Activated naive CD4-positive, alpha-beta T cell treated with anti-CD3 and anti-CD28 coated beads, Interleukin-2, amount 50 U/mL, for 24 hours (primary cell): ENCODE results near the gene GMDS.

ENCODE experiments used
- H3K27ac Mint-ChIP-seq: one replicate; pipeline ENCODE4 v1.8.0; 2021; ENCODE audit warnings: mild to moderate bottlenecking, mixed read lengths
- H3K27me3 Mint-ChIP-seq: one replicate; pipeline ENCODE4 v1.8.0; 2021; ENCODE audit warnings: mixed read lengths
- H3K36me3 Mint-ChIP-seq: one replicate; pipeline ENCODE4 v1.8.0; 2021; ENCODE audit warnings: mixed read lengths
- H3K4me1 Mint-ChIP-seq: one replicate; pipeline ENCODE4 v1.8.0; 2021; ENCODE audit warnings: mixed read lengths
- H3K4me3 Mint-ChIP-seq: one replicate; pipeline ENCODE4 v1.8.0; 2021; ENCODE audit warnings: mild to moderate bottlenecking, mixed read lengths
- H3K9me3 Mint-ChIP-seq: one replicate; pipeline ENCODE4 v1.8.0; 2021; ENCODE audit warnings: mixed read lengths

GMDS gene

DNA sequence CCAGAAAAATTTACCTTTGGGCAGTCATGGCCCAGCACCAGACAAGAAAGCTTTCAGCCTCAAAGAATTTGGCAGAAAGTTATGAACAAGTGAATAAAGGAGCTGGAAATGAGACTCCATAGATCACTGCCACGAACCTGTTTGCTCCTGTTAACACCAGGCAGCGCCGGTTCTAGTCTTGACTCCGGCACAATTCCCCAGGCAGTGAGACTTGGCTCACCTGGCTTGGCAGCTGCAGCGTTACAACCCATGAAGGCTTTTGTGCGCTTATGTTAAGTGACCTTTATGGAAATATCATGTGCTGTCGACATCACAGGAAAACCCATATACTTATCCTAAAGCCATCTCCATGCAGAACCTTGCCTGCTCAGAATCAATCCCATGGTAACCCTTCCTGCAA, 657.9 kb downstream of the GMDS start:
- Mint-ChIP-seq H3K27me3 (peaks cover 2% of the 10 kb centered on the region), H3K4me1 (no peaks in the 10 kb centered on the region), H3K9me3 (no peaks in the 10 kb centered on the region), H3K4me3 (no peak overlapping the region), H3K27ac (no peak overlapping the region), H3K36me3 (no peaks in the 10 kb centered on the region)

DNA sequence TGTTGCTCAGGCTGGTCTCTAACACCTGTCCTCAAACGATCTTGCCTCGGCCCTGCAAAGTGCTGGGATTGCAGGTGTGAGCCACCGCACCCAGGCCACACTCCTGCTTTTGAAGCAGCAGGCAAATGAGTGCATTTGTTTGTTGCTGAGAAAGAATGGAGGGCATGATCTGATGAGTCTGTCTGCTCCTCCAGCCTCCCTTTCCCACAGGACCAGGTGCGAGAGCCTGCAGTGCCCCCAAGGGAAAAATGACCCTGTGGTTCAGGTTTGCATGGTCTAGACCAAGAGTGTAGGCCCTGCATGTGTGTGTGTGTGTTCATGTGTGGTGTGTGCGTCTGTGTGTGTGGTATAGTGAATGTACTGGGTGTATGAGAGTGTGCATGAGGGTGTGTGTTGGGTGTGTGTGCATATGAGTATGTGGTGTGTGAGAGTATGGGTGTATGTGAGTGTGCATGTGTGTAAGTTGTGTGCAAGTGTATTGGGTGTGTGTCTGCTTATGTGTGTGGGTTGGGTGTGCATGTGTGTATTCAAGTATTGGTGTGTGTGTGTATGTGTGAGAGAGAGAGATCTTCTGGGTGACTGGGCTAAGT, 658.4 kb downstream of the GMDS start:
- Mint-ChIP-seq H3K9me3 (no peaks in the 10 kb centered on the region), H3K27me3 (peaks cover 2% of the 10 kb centered on the region), H3K4me3 (no peak overlapping the region), H3K4me1 (no peaks in the 10 kb centered on the region), H3K27ac (no peak overlapping the region), H3K36me3 (no peaks in the 10 kb centered on the region)

DNA sequence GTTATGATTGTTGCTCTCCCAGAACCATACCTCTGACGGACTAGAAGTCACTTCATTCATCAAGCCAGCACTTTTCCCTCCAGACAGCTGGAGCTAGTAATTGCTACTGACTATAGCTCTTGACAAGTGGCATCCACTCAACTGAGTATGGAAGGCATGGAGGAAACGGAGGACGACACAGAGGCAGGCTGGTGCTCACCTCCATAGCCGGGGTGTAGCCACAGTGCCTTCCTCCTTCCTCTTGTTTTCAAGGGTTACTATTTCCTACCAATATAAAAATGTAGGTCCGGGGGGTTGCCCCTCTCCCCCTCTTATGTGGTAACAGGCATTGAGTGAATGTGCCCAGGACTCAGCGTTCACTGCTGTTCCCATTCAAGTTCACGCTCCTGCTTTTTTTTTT, 659.1 kb downstream of the GMDS start:
- Mint-ChIP-seq H3K27me3 (peaks cover 2% of the 10 kb centered on the region), H3K9me3 (no peaks in the 10 kb centered on the region), H3K36me3 (no peaks in the 10 kb centered on the region), H3K27ac (no peak overlapping the region), H3K4me3 (no peak overlapping the region), H3K4me1 (no peaks in the 10 kb centered on the region)

DNA sequence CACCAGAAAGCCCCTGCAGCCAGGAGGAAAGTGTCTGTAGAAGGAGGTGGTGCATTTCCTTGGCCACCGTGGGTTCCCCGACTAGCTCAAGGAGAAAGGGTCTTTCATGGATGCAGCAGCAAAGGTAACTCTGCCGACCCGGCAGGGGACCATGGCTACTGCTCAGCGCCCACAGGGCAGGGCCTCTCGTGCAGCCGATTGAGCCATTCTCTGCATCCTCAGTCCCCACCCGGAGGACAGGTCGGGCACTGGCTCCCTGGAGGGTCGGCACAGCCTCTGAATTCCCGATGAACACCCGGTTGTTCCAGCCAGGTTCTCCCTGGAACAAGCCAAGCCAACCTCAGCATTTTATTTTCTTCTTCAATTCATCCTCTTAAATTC, 659.7 kb downstream of the GMDS start:
- Mint-ChIP-seq H3K27ac (no peak overlapping the region), H3K36me3 (no peaks in the 10 kb centered on the region), H3K9me3 (no peaks in the 10 kb centered on the region), H3K4me3 (no peak overlapping the region), H3K27me3 (peaks cover 2% of the 10 kb centered on the region), H3K4me1 (no peaks in the 10 kb centered on the region)

DNA sequence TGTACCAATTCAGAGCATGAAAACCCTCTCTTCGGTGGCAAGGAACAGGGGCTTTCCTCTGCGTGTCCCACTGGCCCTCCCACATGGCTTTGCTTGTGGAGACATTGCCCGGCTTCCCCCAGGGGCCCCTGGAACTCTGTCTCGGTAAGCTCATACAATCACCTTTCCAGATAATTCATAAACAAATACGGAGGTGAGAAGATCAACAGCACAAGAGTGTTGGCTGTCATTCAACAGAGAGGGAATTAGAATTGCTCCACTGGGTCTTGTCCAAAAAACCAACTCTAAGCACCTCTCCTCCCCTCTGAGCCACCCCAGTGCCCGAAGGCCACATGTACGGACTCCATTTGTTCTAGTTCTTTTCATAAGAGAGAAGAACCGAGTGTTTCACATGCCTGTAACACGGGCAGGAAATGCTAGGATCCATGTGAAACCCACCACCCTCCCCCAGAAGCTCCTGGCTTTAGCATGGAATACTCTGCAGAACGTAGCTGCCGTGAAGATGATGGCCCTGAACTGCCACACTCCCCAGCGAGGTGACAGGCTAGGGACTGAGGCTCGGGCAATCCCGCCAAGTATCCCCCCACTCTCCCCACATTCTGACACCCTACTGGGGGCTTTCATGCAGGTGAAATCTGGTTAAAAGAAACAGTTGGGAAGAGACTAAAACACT, 660.3 kb downstream of the GMDS start:
- Mint-ChIP-seq H3K9me3 (no peaks in the 10 kb centered on the region), H3K4me3 (no peak overlapping the region), H3K27ac (no peak overlapping the region)

DNA sequence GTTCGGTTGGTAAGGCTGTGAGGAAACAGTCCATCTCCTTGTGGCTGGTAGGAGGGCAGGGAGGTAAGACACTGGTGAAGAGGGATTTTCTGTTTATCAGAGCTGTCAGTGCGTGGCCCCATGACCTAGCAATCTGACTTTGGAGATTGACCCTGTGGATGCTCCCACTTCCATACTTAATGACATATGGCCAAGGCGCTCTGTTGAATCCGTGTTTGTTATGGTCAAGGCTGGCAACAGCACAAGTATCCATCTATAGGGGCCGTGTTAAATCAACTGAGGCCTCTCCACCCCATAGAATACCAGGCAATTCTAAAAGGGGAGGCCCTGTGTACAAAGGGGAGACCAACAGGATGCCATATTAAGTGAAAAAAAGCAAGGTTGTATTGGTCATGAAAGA, 661.3 kb downstream of the GMDS start:
- no peak overlapping the region for H3K27ac Mint-ChIP-seq

More for the DNA sequence above, 660.3 kb downstream of the GMDS start:
- H3K27me3 Mint-ChIP-seq: peaks cover 2% of the 10 kb centered on the region
- no peaks in the 10 kb centered on the region for H3K4me1 Mint-ChIP-seq
- no peaks in the 10 kb centered on the region for H3K36me3 Mint-ChIP-seq

DNA sequence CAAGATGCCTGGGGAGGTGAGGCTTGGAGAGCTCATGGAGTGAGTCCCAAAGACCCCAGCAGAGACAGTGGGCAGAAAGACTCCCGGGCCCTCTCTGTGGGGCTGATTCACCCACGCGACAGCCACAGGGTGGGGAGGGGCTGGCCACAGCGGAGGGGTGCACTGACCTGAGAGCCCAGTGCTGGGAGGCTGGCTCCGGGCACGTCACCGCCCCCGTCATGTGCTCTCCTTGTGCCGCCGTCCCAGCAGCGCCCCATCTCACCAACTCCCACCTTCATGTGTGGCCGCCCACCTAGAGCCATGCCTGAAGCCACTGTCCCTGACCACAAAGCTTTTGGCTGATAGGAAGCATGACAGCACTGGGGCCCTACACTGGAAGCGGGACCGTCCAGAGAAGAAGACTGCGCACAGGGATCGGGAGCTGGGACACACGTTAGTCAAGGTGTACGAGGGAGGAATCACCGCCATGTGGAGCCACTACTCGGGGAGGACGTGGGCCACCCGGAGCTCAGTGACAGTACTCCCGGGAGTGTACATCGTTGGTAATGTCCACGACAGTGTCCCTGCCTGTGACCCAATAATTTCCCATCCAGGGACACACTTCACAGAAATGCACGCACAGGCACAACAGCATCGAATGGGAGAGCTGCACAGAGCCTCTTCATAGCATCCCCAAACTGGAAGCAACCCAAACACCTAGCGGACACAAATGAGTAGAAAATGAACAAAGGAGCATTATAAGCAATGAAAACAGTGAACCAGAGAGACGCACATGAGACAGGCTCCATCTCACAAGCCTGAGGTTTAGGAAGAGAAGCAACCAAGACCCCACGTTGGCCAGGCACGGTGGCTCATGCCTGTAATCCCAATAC, 664.0 kb downstream of the GMDS start:
- Mint-ChIP-seq H3K4me3 (no peak overlapping the region), H3K27ac (no peak overlapping the region), H3K27me3 (no peaks in the 10 kb centered on the region), H3K9me3 (no peaks in the 10 kb centered on the region), H3K4me1 (no peaks in the 10 kb centered on the region), H3K36me3 (no peaks in the 10 kb centered on the region)

More for the DNA sequence above, 661.3 kb downstream of the GMDS start:
- Mint-ChIP-seq H3K4me1 (no peaks in the 10 kb centered on the region), H3K36me3 (no peaks in the 10 kb centered on the region), H3K27me3 (peaks cover 2% of the 10 kb centered on the region), H3K4me3 (no peak overlapping the region), H3K9me3 (no peaks in the 10 kb centered on the region)

DNA sequence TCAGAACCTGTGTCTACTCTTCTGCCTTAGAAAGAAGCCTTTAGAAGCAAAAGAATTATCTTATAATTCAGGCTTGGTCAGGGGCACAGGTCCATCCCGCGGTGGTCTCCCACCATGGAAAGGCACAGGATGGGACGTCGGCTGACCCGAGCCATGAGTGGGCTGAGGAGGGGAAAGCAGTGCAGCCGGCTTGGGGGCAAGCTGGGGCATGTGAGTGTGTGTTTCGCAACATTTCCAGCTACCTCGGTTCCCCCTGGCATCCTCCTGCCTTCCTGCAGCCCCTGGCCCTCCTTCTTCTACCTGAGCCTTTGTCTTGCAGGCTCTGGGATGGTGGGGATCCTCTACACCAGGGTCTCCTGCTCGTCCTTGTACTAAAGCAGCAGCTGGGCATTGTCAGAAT, 664.8 kb downstream of the GMDS start:
- Mint-ChIP-seq H3K27ac (no peak overlapping the region), H3K9me3 (no peaks in the 10 kb centered on the region), H3K27me3 (no peaks in the 10 kb centered on the region), H3K36me3 (no peaks in the 10 kb centered on the region), H3K4me3 (no peak overlapping the region), H3K4me1 (no peaks in the 10 kb centered on the region)

DNA sequence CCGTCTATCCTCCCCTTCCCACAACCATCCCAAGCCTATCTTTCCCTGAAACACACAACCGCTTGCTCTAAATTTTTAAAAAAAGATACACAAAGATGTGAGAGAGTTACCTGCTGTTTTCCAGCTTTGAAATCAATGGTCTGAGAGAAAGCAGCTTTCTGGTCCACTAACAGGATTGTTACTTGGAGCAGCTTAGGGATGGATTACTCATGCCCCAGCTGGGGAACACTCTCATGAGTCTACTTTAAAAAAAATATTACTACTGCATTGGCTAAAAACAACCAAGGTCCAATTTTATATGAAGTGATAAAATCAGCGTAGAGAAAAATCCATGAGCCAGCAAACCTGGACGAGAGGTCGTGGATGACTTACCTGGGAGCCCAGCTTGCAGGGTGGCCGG, 665.3 kb downstream of the GMDS start:
- H3K9me3 Mint-ChIP-seq: no peaks in the 10 kb centered on the region
- no peak overlapping the region for H3K4me3 Mint-ChIP-seq
- H3K4me1 Mint-ChIP-seq: no peaks in the 10 kb centered on the region
- no peaks in the 10 kb centered on the region for H3K36me3 Mint-ChIP-seq
- H3K27ac Mint-ChIP-seq: no peak overlapping the region
- no peaks in the 10 kb centered on the region for H3K27me3 Mint-ChIP-seq

DNA sequence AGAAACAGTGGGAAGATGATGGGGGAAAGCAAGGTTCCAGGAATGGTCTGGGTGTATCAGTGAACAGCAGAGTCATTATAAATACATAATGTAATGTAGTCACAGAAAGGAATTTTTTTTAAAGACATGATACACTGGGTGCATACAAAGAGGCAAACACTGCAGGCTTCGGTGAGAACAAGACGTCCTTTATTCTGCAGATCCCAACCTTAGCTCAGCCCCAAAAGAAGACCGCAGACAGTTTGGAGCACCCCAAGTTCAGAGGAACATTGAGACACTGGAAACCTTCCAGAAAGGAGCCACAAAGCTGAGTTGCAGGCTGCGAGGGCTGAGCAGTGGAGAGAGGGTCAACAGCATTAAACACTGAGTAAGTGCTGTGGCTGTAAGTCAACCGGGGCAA, 666.3 kb downstream of the GMDS start:
- Mint-ChIP-seq H3K4me1 (no peaks in the 10 kb centered on the region), H3K27ac (no peak overlapping the region), H3K27me3 (no peaks in the 10 kb centered on the region), H3K9me3 (no peaks in the 10 kb centered on the region), H3K4me3 (no peak overlapping the region), H3K36me3 (no peaks in the 10 kb centered on the region)

DNA sequence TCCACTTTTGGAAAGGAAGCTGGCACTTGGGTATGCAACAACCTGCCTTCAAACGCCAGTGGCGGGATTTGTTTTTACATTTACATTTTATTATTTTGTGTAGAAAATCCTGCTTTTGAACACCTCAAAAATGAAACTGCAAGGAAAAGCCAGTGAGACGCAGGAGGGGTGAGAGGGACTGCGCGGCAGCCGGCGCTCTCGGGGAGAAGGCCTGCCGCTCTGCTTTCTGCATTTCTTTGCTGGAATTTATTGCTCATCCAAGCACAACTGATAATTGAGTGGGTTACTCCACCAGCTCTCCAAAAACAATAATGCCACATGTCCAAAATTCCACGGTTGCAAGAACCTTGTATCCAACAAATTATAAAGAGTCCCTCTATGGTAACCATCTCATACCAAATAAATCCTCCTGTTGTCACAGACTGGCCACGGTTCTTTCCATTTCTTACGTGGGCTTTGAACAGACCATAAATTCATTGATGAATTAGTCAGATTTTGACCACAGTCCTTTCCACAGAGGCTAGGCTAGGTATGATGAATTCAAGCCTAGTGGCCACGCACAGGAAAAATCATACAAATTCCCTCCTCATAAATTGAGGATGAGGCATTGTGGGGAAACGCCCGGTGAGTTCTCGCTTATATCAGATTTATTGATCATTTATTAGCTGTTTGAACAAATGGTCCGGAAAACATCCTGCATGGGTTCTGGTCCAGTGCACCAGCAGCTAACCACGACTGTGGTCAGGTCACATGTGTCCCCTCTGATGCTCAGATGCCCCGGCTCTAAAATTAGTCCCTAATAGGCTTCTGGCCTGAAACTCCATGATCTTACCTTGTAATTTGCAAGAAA, 667.3 kb downstream of the GMDS start:
- H3K36me3 Mint-ChIP-seq: no peaks in the 10 kb centered on the region
- H3K9me3 Mint-ChIP-seq: no peaks in the 10 kb centered on the region
- no peak overlapping the region for H3K27ac Mint-ChIP-seq
- H3K27me3 Mint-ChIP-seq: no peaks in the 10 kb centered on the region
- H3K4me3 Mint-ChIP-seq: no peak overlapping the region
- no peaks in the 10 kb centered on the region for H3K4me1 Mint-ChIP-seq

DNA sequence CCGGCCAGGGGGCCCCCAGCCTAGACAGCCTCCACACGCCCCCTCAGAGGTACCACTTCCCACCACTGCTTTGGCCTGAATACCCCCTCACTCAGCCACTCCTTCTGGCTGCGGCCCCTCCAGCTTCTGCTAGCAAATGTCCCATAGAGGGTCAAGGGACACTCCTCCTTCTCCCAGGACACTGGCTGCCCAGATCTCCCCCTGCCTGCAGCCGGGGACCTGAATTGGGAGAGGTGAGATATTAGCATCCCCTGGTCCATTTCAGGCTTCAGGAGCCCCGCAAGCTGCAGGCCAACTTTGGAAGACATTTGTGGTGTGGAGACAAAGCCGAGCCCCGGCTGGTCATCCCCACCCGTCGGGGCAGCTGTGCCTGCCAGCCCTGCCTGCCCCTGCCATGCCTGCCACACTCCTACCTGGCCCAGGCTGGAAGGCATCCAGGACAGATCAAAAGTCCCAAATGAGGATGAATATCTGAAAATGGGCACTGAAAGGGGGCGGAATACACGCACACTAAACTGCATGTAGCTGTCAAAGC, 668.2 kb downstream of the GMDS start:
- no peaks in the 10 kb centered on the region for H3K4me1 Mint-ChIP-seq
- no peaks in the 10 kb centered on the region for H3K9me3 Mint-ChIP-seq
- no peak overlapping the region for H3K27ac Mint-ChIP-seq
- no peak overlapping the region for H3K4me3 Mint-ChIP-seq
- no peaks in the 10 kb centered on the region for H3K36me3 Mint-ChIP-seq
- H3K27me3 Mint-ChIP-seq: no peaks in the 10 kb centered on the region

DNA sequence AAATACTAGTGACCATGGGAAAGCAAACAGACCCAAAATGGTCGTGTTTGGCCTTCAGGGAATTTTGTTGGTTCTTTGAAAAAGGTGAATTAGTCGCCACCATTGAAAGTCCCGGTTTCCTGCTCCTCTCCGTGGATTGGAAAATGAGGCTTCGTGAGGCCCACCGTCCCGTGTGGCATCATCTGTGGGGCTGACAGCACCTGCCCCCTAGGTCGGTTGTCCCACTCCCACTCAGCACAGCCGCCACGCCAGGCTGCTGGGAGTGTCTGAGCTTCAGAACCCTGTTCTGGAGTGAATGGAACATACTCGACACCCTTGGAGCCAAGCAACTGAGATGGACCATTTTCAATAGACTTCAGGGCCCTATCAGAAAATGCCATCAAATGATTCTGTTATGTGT, 668.7 kb downstream of the GMDS start:
- no peak overlapping the region for H3K27ac Mint-ChIP-seq
- peaks cover 4% of the 10 kb centered on the region for H3K9me3 Mint-ChIP-seq

DNA sequence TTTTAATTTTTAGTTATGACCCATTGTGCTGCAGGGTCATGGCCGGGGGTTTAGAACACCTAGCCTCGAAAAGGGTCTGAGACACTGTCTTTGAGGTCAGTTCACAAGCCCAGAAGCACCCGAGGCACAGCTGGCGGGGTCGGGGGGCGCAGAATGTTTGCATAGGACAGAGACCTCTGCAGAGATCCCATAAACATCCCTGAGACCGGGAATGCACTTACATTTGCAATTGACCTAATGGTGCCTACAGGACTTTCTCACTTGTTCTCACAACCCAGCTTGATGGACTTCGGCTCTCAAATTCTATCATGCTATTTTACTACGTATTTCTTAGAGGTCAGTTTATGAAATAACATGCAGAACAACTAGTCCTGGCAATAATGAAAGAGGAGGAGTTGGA, 669.2 kb downstream of the GMDS start:
- H3K4me1 Mint-ChIP-seq: no peaks in the 10 kb centered on the region
- H3K9me3 Mint-ChIP-seq: peaks cover 9% of the 10 kb centered on the region
- H3K4me3 Mint-ChIP-seq: no peak overlapping the region
- H3K27ac Mint-ChIP-seq: no peak overlapping the region
- no peaks in the 10 kb centered on the region for H3K27me3 Mint-ChIP-seq
- H3K36me3 Mint-ChIP-seq: no peaks in the 10 kb centered on the region

More for the DNA sequence above, 668.7 kb downstream of the GMDS start:
- Mint-ChIP-seq H3K4me3 (no peak overlapping the region), H3K36me3 (no peaks in the 10 kb centered on the region), H3K4me1 (no peaks in the 10 kb centered on the region), H3K27me3 (no peaks in the 10 kb centered on the region)
